HL-60/S4 (cell line): ENCODE measurements around the gene USP3.
"Not testable (repeated sequence)": the region's sequence is repeated elsewhere in the genome, so short reads cannot be mapped to it uniquely, and the experiment has no call there.

Source experiments
- in situ Hi-C: fragments of 300-500 bp; cut with MboI; formaldehyde crosslinking; loops from 2 replicates; pipeline ENCODE4 v1.14.3; 2022; ENCODE audit warnings: low sequenced_read_pairs

USP3 gene

DNA sequence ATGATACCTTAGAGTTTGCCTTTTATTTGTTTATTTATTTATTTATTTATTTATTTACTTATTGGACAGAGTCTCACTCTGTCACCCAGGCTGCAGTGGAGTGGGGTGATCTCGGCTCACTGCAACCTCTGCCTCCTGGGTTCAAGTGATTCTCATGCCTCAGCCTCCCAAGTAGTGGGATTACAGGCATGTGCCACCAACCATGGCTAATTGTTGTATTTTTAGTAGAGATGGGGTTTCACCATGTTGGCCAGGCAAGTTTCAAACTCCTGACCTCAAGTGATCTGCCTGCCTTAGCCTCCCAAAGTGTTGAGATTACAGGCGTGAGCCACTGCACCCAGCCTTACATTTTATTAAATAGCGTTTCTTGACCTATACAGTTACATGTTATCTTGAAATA, 30.5 kb downstream of the USP3 start:
- in situ Hi-C loops = not testable (repeated sequence)

DNA sequence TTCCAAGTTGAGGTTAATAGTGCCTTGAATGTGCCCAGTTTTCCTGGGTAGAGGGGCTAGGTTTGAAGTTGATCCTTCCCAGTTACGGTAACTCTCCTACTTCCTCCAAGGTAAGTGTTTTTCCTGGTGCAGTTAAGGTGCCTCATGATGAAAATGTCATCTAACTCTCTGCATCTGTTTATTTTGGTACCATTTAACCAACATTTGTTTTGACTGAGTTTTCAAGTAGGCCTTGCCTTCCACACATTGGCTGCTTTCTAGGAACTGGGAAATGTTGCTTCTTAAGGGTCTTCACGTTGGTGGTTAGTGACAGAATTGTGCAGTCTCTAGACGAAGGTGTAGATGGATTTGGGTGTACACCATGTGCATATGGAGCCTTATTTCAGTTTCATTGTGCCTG, 31.3 kb downstream of the USP3 start:
- in situ Hi-C loops = no loop called here

DNA sequence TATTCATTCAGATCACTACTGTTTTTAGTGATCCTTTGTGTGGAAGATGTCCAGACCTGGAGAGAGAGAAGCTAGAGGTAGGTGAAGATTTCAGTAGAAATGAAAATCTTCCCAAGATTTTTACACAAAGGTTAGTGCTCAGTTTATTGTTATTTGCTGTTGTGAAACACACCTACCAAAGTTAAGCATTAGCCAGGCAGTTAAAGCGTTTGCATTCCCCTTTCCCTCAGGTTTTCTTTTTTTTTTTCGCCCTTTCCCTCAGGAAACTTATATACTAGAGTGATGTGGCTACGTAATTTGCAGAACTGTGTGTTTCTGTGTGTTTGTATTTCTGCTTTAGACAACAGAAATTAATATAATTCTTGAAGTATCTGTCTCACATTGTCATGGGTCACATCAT, 34.5 kb downstream of the USP3 start:
- in situ Hi-C loops = no loop called here

GRCh38 chr15:63539521-63539920, 35.1 kb downstream of the USP3 start:
- in situ Hi-C loops = no loop called here

GRCh38 chr15:63539998-63540397, 35.6 kb downstream of the USP3 start:
- in situ Hi-C loops = no loop called here

GRCh38 chr15:63540449-63540848, 36.1 kb downstream of the USP3 start:
- in situ Hi-C loops = no loop called here

DNA sequence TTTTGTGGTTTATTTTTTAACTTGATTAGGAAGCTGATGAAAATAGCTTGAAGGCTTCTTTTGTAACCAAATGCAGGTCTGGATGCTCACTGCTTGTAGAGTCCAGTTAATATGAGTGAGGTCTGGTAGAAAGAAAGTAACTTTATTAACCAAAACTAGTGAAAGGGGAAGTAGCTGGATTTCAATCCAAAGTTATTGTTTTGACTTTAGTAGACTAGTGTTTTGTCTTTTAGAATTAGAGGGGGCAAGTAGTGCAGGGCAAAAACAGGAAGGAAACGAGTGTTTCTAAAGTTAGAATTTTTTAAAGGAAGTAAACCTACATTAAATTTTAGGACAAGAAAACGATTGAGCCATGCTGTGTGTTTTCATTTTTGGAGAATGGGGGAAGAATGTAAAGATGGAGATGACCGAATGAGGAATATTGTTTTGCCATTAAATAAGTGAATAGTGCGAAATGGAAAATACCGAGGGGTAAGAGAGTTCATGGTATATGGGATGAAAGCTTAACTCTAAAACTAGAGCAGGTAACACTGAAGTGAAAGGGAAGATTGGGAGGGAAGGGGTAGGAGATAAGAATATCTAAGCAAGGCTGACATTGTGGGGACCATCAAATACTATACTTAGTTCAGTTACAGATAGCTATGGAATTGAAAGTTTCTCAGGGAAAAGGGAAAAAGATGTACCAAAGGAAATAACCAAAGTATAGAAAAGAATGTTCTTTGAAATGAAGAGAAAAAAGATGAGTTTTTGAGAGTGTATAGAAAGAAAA, 40.0 kb downstream of the USP3 start:
- in situ Hi-C loops = no loop called here

DNA sequence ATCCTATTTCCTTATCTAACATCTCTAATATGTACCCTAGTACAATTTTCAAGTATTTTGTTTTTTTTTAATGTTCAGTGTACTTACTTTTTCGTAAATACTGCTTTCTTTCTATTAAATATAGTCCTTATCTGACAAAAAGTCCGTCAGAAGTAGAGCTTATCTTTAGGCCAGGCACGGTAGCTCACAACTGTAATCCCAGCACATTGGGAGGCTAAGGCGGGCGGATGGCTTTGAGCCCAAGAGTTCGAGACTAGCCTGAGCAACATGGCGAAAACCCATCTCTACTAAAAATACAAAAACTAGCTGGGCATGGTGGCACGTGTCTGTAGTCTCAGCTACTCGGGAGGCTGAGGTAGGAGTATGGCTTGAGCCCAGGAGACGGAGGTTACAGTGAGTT, 41.1 kb downstream of the USP3 start:
- in situ Hi-C loops = no loop called here

DNA sequence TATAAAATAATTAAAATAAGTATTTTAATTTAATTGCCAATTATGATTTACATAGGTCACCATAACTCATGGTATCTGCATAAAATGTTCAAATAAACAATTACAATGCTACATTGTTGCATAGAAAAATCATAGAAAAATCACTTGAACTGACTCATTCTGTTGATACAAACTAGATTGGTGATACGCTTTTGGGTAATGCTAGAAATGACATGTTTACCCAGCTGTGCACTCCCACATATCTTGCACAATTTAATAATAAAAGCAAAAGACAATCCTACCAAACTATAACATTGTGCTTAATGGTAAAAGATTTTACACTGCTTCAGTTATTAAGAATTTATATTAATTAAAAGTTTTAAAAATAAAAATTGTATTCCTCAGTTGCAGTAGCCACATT, 47.0 kb downstream of the USP3 start:
- in situ Hi-C loops = no loop called here

DNA sequence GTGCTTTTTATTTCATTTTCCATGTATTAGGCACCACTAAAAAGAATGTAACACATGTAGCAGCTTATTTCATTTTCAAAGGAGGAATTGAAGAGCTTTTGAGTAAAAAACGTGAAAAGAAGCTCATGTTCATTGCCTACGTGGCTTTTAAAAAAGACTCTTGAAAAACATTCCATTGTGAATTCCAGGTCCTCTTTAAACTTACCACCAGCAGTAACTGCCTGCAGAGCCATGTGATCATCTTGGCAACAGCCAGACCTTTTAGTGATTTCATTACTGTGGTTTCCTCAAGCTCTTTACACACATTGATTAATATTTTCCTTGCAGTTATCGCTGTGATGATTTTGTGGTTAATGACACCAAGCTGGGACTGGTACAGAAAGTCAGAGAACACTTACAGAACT, 49.0 kb downstream of the USP3 start:
- in situ Hi-C loops = no loop called here

DNA sequence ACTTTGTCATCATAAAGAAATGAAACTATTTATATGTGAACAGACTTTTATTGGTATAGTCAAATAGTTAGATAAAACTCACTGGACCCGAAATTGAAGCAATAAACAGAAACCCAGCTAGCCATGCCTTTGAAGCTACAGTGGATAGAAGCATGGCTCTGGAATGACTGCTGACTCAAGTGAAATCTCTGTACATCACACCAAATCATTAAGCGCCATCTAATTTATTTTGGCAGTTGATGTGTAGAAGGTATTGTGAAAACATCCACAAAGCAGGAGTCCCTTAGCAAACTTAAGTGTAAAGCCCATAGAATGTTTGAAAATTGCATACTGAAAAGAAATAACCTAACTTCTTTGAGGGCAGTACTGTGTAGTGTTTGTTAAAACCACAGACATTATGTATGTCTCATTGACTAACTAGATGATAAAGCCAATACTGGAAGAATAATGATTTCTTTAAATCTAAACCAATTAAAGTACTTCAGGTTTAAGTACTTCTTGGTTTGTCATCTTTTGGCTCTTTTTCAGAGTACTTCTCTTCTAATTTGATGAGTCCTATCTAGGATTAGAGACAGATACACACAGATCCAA, 50.0 kb downstream of the USP3 start:
- in situ Hi-C loops = no loop called here

GRCh38 chr15:63555507-63555906, 51.1 kb downstream of the USP3 start:
- in situ Hi-C loops = no loop called here

- in situ Hi-C loops = no loop called here
These were observed 51.9 kb downstream of the USP3 start for GRCh38 chr15:63556246-63556645.

GRCh38 chr15:63556736-63557135, 52.3 kb downstream of the USP3 start:
- in situ Hi-C loops = no loop called here

DNA sequence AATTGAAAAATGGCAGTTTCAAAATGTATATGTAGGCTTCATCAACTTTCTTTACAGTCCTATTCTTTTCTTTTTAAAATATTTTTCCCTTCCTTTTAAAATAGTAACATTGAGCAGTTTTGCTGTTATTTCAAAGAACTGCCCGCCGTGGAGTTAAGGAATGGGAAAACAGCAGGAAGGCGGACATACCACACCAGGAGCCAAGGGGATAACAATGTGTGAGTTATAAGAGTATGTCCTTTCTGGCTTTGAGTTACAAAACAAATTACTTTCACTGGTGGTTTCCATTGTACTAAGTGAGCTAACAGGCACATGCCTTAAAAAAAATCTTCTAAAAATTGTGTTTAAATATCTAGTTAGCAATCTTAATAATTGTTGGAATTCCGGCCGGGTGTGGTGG, 55.4 kb downstream of the USP3 start:
- in situ Hi-C loops = no loop called here

- in situ Hi-C loops = no loop called here
These were observed 56.5 kb downstream of the USP3 start for GRCh38 chr15:63560741-63561448.

- in situ Hi-C loops = no loop called here
These were observed 59.7 kb downstream of the USP3 start for GRCh38 chr15:63564093-63564492.

DNA sequence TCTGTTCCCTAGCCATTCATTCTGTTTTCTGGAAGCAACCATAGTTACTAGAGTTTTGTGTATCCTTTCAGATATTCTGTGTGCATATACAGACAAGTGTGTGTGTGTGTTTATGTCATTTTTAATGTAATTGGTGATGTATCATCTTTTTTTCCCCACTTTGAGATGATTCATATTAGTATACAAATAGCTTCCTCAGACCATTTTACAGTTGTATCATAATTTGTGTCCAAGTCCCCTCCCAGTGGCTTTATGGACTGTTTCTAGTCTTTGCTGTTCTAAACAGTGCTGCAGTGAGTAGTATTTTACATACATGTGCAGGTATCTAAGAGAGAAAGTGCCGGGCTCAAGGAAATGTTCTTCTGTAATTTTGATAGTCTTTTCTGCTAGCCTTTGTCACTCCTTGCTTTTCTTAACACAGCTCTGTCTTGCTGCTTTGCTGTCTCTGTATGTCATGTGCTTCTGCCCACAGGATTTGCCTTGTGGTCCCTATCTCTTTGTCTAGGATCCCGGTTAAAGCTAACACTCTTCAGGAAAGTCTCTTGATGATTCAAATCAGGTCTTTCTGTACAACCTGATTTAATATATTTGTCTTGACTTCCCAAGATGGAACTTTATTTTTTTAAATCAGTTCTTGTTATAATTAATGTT, 61.3 kb downstream of the USP3 start:
- in situ Hi-C loops = no loop called here

- in situ Hi-C loops = no loop called here
These were observed 68.5 kb downstream of the USP3 start for GRCh38 chr15:63572749-63573464.

DNA sequence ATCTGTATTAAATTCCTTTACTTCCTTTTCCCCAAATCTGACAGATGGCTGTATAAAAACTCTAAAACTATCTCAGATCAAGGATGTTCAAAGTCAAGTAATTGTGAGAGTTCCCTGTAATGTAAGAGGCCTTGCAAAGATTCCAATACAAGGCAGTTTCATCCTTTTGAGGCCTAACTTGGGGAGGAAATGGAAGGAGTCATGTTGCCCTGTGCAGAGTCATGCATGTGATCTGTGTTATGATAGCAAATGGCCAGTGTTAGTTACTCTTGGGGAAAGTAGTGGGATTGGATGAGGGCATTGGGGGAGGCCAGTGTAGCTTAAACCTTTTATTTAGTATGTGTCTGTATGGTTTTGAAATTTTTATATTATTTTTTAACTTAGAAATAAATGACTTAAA, 69.1 kb downstream of the USP3 start:
- in situ Hi-C loops = no loop called here

GRCh38 chr15:63575312-63575711, 70.9 kb downstream of the USP3 start:
- in situ Hi-C loops = no loop called here
